H1 (cell line): Measurements from ENCODE around the gene SLIT3. TPM values are rescaled to one million over a fixed set of nuclear protein-coding genes. Genes with fewer than 3 reads are reported as not detected.

ENCODE experiments used
- CTCF ChIA-PET: fragments of 300-600 bp; sonication (Branson Sonifier 250); formaldehyde crosslinking; loops from one replicate; lab custom pipeline; 2021; ENCODE audit not compliant: partially characterized antibody; lab: Charles Lee
- POLR2A ChIA-PET: fragments of 300-600 bp; sonication (Branson Sonifier 250); formaldehyde crosslinking; loops from one replicate; lab custom pipeline; 2021; ENCODE audit warnings: inconsistent platforms; ENCODE audit not compliant: partially characterized antibody; lab: Charles Lee
- DNase-seq, 2 experiments: peaks; one replicate each; pipeline versions ENCODE4 v3.0.0 to v3.0.0-alpha.2; 2010 to 2022; ENCODE audit warnings: low spot score in 2 of 2, low read depth in 1 of 2, mixed read lengths in 1 of 2
- FAIRE-seq: peaks from 2 replicates; lab custom pipeline; 2011; peaks lifted over from hg19 to GRCh38; lab: Jason Lieb, UNC
- H2AFZ ChIP-seq: 2 replicates; pipeline ENCODE4 v1.8.1; 2012; ENCODE audit warnings: low read length, inconsistent platforms
- H2AK5ac ChIP-seq: 2 replicates; pipeline ENCODE4 v1.6.1; 2013; ENCODE audit warnings: low read depth, low read length
- H2BK120ac ChIP-seq: replicated peaks from 2 replicates; pipeline ENCODE3; 2013; ENCODE audit warnings: low read depth, low read length, inconsistent platforms
- H2BK12ac ChIP-seq: 2 replicates; pipeline ENCODE4 v1.6.1; 2013; ENCODE audit warnings: low read depth, low read length
- H2BK15ac ChIP-seq: 2 replicates; pipeline ENCODE4 v1.6.1; 2013; ENCODE audit warnings: low read length
- H2BK20ac ChIP-seq: 2 replicates; pipeline ENCODE4 v1.6.1; 2013; ENCODE audit warnings: low read length
- H2BK5ac ChIP-seq: 2 replicates; pipeline ENCODE4 v1.6.1; 2013; ENCODE audit warnings: low read depth, low read length
- H3K14ac ChIP-seq: 2 replicates; pipeline ENCODE4 v1.6.1; 2013; ENCODE audit warnings: inconsistent platforms; ENCODE audit not compliant: insufficient read length
- H3K18ac ChIP-seq: 2 replicates; pipeline ENCODE4 v1.6.1; 2013; ENCODE audit warnings: low read length; ENCODE audit errors: extremely low read depth
- H3K23ac ChIP-seq: 2 replicates; pipeline ENCODE4 v1.6.1; 2013; ENCODE audit warnings: inconsistent platforms; ENCODE audit not compliant: insufficient read length
- H3K23me2 ChIP-seq: 2 replicates; pipeline ENCODE4 v1.6.1; 2013; ENCODE audit warnings: low read depth, low read length
- H3K27ac ChIP-seq: 2 replicates; pipeline ENCODE4 v1.6.1; 2011; ENCODE audit warnings: low read depth, low read length, inconsistent platforms
- H3K27me3 ChIP-seq, 4 experiments: replicated peaks in 1 of 4; 1 replicate in 1 of 4; 2 replicates in 3 of 4; pipeline versions ENCODE4 v1.6.1 to v1.8.1; 2011 to 2013; ENCODE audit warnings: low read length in 3 of 4, mild to moderate bottlenecking in 3 of 4, inconsistent platforms in 2 of 4, mixed read lengths in 2 of 4, moderate library complexity in 1 of 4; ENCODE audit not compliant: control insufficient read depth in 3 of 4, insufficient read depth in 3 of 4; ENCODE audit errors: extremely low read depth in 1 of 4
- H3K36me3 ChIP-seq, 4 experiments: 2 replicates each; pipeline versions ENCODE4 v1.6.1 to v1.8.1; 2011 to 2013; ENCODE audit warnings: mild to moderate bottlenecking in 4 of 4, low read length in 3 of 4, moderate library complexity in 2 of 4, control low read depth in 1 of 4, inconsistent platforms in 1 of 4; ENCODE audit not compliant: insufficient read depth in 4 of 4, control insufficient read depth in 2 of 4
- H3K4ac ChIP-seq: replicated peaks from 2 replicates; pipeline ENCODE3; 2013; ENCODE audit warnings: low read length, low read depth, mixed read lengths, inconsistent platforms; ENCODE audit not compliant: insufficient read length
- H3K4me1 ChIP-seq, 4 experiments: replicated peaks in 1 of 4; 1 replicate in 1 of 4; 2 replicates in 3 of 4; pipeline versions ENCODE4 v1.6.1 to v1.8.1; 2011 to 2013; ENCODE audit warnings: low read length in 3 of 4, inconsistent platforms in 2 of 4, mixed read lengths in 1 of 4; ENCODE audit not compliant: insufficient read depth in 4 of 4, control insufficient read depth in 3 of 4
- H3K4me2 ChIP-seq, 2 experiments: 2 replicates each; pipeline versions ENCODE4 v1.6.1 to v1.8.1; 2011 to 2013; ENCODE audit warnings: low read depth in 2 of 2, low read length in 2 of 2, control low read depth in 1 of 2, inconsistent platforms in 1 of 2, mild to moderate bottlenecking in 1 of 2; ENCODE audit not compliant: insufficient read depth in 1 of 2
- H3K4me3 ChIP-seq, 4 experiments: fragments of 200-600, 300-600 bp in 1 of 4; sonication (generic), shearing (Covaris generic), sonication (Bioruptor Twin) in 1 of 4; 2 replicates each; pipeline versions ENCODE4 v1.5.1 to v1.8.1; 2011 to 2016; ENCODE audit warnings: low read length in 4 of 4, low read depth in 3 of 4, control low read depth in 2 of 4, inconsistent platforms in 2 of 4, mild to moderate bottlenecking in 2 of 4, mixed read lengths in 1 of 4, moderate library complexity in 1 of 4; ENCODE audit not compliant: insufficient read depth in 2 of 4; ENCODE audit errors: extremely low read depth in 1 of 4
- H3K56ac ChIP-seq: replicated peaks from 2 replicates; pipeline ENCODE3; 2013; ENCODE audit warnings: low read depth, mild to moderate bottlenecking, mixed read lengths, low read length, inconsistent platforms; ENCODE audit not compliant: insufficient read length
- H3K79me1 ChIP-seq: 2 replicates; pipeline ENCODE4 v1.6.1; 2013; ENCODE audit warnings: low read depth, low read length, control low read depth
- H3K79me2 ChIP-seq, 2 experiments: 2 replicates each; pipeline versions ENCODE4 v1.6.1 to v1.8.1; 2012 to 2013; ENCODE audit warnings: low read length in 2 of 2, mild to moderate bottlenecking in 2 of 2, inconsistent platforms in 1 of 2; ENCODE audit not compliant: insufficient read depth in 2 of 2, control insufficient read depth in 1 of 2
- H3K9ac ChIP-seq, 4 experiments: replicated peaks in 1 of 4; 1 replicate in 1 of 4; 2 replicates in 3 of 4; pipeline versions ENCODE4 v1.6.1 to v1.8.1; 2011 to 2013; ENCODE audit warnings: low read depth in 3 of 4, low read length in 3 of 4, control low read depth in 2 of 4, mild to moderate bottlenecking in 2 of 4, moderate library complexity in 2 of 4, inconsistent platforms in 1 of 4; ENCODE audit errors: extremely low read depth in 1 of 4
- H3K9me3 ChIP-seq, 2 experiments: 2 replicates each; pipeline versions ENCODE4 v1.6.1 to v1.8.1; 2012 to 2013; ENCODE audit warnings: mild to moderate bottlenecking in 2 of 2, moderate library complexity in 2 of 2, control low read depth in 1 of 2, inconsistent platforms in 1 of 2, low read depth in 1 of 2, low read length in 1 of 2, mixed read lengths in 1 of 2; ENCODE audit not compliant: insufficient read depth in 2 of 2
- H4K20me1 ChIP-seq, 2 experiments: replicated peaks in 1 of 2; 2 replicates each; pipeline versions ENCODE3 to v1.8.1; 2011 to 2013; ENCODE audit warnings: inconsistent platforms in 2 of 2, low read length in 2 of 2, mild to moderate bottlenecking in 1 of 2; ENCODE audit not compliant: insufficient read depth in 2 of 2, control insufficient read depth in 1 of 2
- H4K5ac ChIP-seq: 2 replicates; pipeline ENCODE4 v1.6.1; 2013; ENCODE audit warnings: low read length, low read depth, mixed read lengths, inconsistent platforms; ENCODE audit not compliant: insufficient read length
- H4K8ac ChIP-seq: 2 replicates; pipeline ENCODE4 v1.8.0; 2013; ENCODE audit warnings: mild to moderate bottlenecking, moderate library complexity, low read length, inconsistent platforms; ENCODE audit not compliant: insufficient read depth; ENCODE audit errors: extremely low read depth
- H4K91ac ChIP-seq: replicated peaks from 2 replicates; pipeline ENCODE3; 2013; ENCODE audit warnings: low read length, mixed read lengths, inconsistent platforms; ENCODE audit not compliant: insufficient read length
- BCL11A ChIP-seq, 2 experiments: IDR thresholded peaks; one replicate each; pipeline ENCODE4 v1.6.1; 2011; ENCODE audit warnings: low read depth in 2 of 2, low read length in 2 of 2, mild to moderate bottlenecking in 2 of 2
- EGR1 ChIP-seq: IDR thresholded peaks from 2 replicates; pipeline ENCODE4 v1.6.1; 2011; ENCODE audit warnings: low read depth, low read length, borderline replicate concordance
- EP300 ChIP-seq, 2 experiments: IDR thresholded peaks; 1 replicate in 1 of 2; 2 replicates in 1 of 2; pipeline ENCODE4 v1.6.1; 2011 to 2012; ENCODE audit warnings: low read depth in 2 of 2, low read length in 2 of 2, mild to moderate bottlenecking in 2 of 2, borderline replicate concordance in 1 of 2, inconsistent platforms in 1 of 2, moderate library complexity in 1 of 2
- FOSL1 ChIP-seq: IDR thresholded peaks from 2 replicates; pipeline ENCODE4 v1.6.1; 2011; ENCODE audit warnings: mild to moderate bottlenecking, low read depth, low read length, moderate library complexity; ENCODE audit not compliant: insufficient read depth
- GABPA ChIP-seq: IDR thresholded peaks from 2 replicates; pipeline ENCODE4 v1.6.1; 2011; ENCODE audit warnings: mild to moderate bottlenecking, low read length, moderate library complexity, borderline replicate concordance; ENCODE audit not compliant: insufficient read depth
- RAD21 ChIP-seq, 2 experiments: IDR thresholded peaks in 1 of 2; conservative IDR thresholded peaks in 1 of 2; 2 replicates each; pipeline ENCODE4 v1.6.1; 2011; ENCODE audit warnings: low read depth in 2 of 2, low read length in 2 of 2, improper control_type of control experiment in 1 of 2, inconsistent platforms in 1 of 2, mild to moderate bottlenecking in 1 of 2, moderate library complexity in 1 of 2
- RBBP5 ChIP-seq: IDR thresholded peaks from 2 replicates; pipeline ENCODE4 v1.7.1; 2012; ENCODE audit warnings: low read depth, mild to moderate bottlenecking, inconsistent platforms, low read length, moderate library complexity, borderline replicate concordance
- RNF2 ChIP-seq: fragments of 200-900, 300-1000 bp; sonication (generic); IDR thresholded peaks from 2 replicates; pipeline ENCODE4 v1.7.1; 2016; ENCODE audit warnings: borderline replicate concordance, low read depth, mild to moderate bottlenecking, antibody characterized with exemption, low read length; ENCODE audit not compliant: poor library complexity, severe bottlenecking; ENCODE audit errors: missing control alignments
- SRF ChIP-seq: IDR thresholded peaks from 2 replicates; pipeline ENCODE4 v1.6.1; 2011; ENCODE audit warnings: mild to moderate bottlenecking, low read depth, low read length, moderate library complexity
- SUZ12 ChIP-seq: fragments of 200-600 bp; sonication (generic); IDR thresholded peaks from 2 replicates; pipeline ENCODE4 v1.6.1; 2012; ENCODE audit warnings: mild to moderate bottlenecking, inconsistent platforms, low read length, moderate library complexity, mixed read lengths
- USF2 ChIP-seq: IDR thresholded peaks from 2 replicates; pipeline ENCODE4 v1.6.1; 2011; ENCODE audit warnings: low read length, improper control_type of control experiment
- WGBS, 2 experiments: shearing (Covaris generic) in 1 of 2; methylation state at CpG; one replicate each; pipeline versions ENCODE4 v1.1.6 to v1.1.7; 2013 to 2015; ENCODE audit warnings: low lambda C conversion rate in 2 of 2, mixed read lengths in 2 of 2, inconsistent platforms in 1 of 2, low coverage in 1 of 2, missing lambda C conversion rate in 1 of 2; ENCODE audit not compliant: insufficient replicate concordance in 2 of 2, insufficient coverage in 1 of 2, insufficient read length in 1 of 2; ENCODE audit errors: extremely low coverage in 1 of 2, missing lambda C conversion rate in 1 of 2; 5-methylcytosine and 5-hydroxymethylcytosine counted together
- polyA plus RNA-seq, 7 experiments: library from polyadenylated mRNA; depleted of rRNA in 3 of 7; stranded (reverse) in 5 of 7; unstranded in 2 of 7; fragments of >200 nt in 5 of 7; fragments of 200-250 nt in 2 of 7; gene quantifications; 1 replicate in 5 of 7; 2 replicates in 1 of 7; 4 replicates in 1 of 7; pipeline versions ENCODE4 v1.2.1 to v1.2.3, GENCODE V29; 2011 to 2013; ENCODE audit warnings: missing spikeins in 2 of 7, mixed read lengths in 2 of 7
- total RNA-seq: library from RNA; stranded (reverse); fragmentation: NEBNext Ultra II Directional; extraction: Animal tissue kit (Norgen Biotek cat#: 25700); gene quantifications from 2 replicates; pipeline ENCODE4 v1.2.1, GENCODE V29; 2021

Gene SLIT3
- total and polyA plus RNA-seq, 2 of the 8 experiments (the other 6 are each of a cell fraction or from before 2014, with no cell fraction given): 1.1 to 1.2 TPM

GRCh38 chr5:169050146-169050571, 250.8 kb downstream of the SLIT3 start:
- H3K27ac ChIP-seq: no peak overlapping the region
- H3K9ac ChIP-seq: no peak overlapping the region
- H2BK5ac ChIP-seq: no peak overlapping the region
- H3K27me3 ChIP-seq: no peaks in the 10 kb centered on the region
- no peak overlapping the region for H3K14ac ChIP-seq
- H3K9me3 ChIP-seq: no peaks in the 10 kb centered on the region
- H2BK12ac ChIP-seq: no peak overlapping the region
- H4K5ac ChIP-seq: no peak overlapping the region
- H3K4me2 ChIP-seq: no peak overlapping the region
- no peaks in the 10 kb centered on the region for H3K79me2 ChIP-seq
- H2BK15ac ChIP-seq: no peak overlapping the region
- no peak overlapping the region for H2AFZ ChIP-seq
- 89% methylated on average over 2 of the region's 2 CpGs; no CpG with 5 or more reads in 1 of the 2 experiments for WGBS, 2 experiments
- H3K23me2 ChIP-seq: no peaks in the 10 kb centered on the region
- H4K20me1 ChIP-seq: no peaks in the 10 kb centered on the region
- no peaks in the 10 kb centered on the region for H3K79me1 ChIP-seq
- no peak overlapping the region for H3K4ac ChIP-seq
- no peak overlapping the region for H2AK5ac ChIP-seq
- no peak overlapping the region for H2BK20ac ChIP-seq
- no peak overlapping the region for H3K23ac ChIP-seq
- H2BK120ac ChIP-seq: no peak overlapping the region
- H4K8ac ChIP-seq: no peak overlapping the region
- no peak overlapping the region for H4K91ac ChIP-seq
- CTCF ChIA-PET: interaction anchor here (0.6 to 0.7 kb wide), 3 partner anchors 33 to 1136 kb away, joined by 3 read pairs; no protein-coding TSS in a partner anchor
- H3K4me3 ChIP-seq: no peak overlapping the region
- no peak for FAIRE-seq
- H3K36me3 ChIP-seq: no peaks in the 10 kb centered on the region
- H3K18ac ChIP-seq: no peak overlapping the region
- no peaks in the 10 kb centered on the region for H3K4me1 ChIP-seq
- POLR2A ChIA-PET: no interaction called here
- no peak for DNase-seq
- no peak overlapping the region for H3K56ac ChIP-seq
- no peak for TF ChIP-seq GABPA
- TF ChIP-seq USF2: no peak
- TF ChIP-seq SRF: no peak
- TF ChIP-seq SUZ12: no peak
- TF ChIP-seq RBBP5: no peak
- no peak for TF ChIP-seq FOSL1
- no peak for TF ChIP-seq RAD21 (IDR thresholded peaks at IDR 0.05 in 1 of 2, conservative IDR thresholded peaks at IDR 0.05 in 1 of 2; ENCODE audit: low read depth in 2 of 2, low read length in 2 of 2)
- TF ChIP-seq BCL11A (IDR thresholded peaks at IDR 0.05; ENCODE audit: low read depth in 2 of 2, low read length in 2 of 2): no peak
- TF ChIP-seq EP300 (IDR thresholded peaks at IDR 0.05; ENCODE audit: borderline replicate concordance in 1 of 2, low read depth in 2 of 2, low read length in 2 of 2): no peak
- no peak for TF ChIP-seq RNF2
- no peak for TF ChIP-seq EGR1
